RPMI7951 (cell line): ENCODE data around the gene COL6A1. TPM values are rescaled to one million over a fixed set of nuclear protein-coding genes. Genes with fewer than 3 reads are reported as not detected.
A peak's percentile ranks its signal among the peaks of the same experiment; 100 is the strongest.
"Not testable (repeated sequence)": the region's sequence is repeated elsewhere in the genome, so short reads cannot be mapped to it uniquely, and the experiment has no call there.

Experiments
- DNase-seq: peaks from one replicate; pipeline ENCODE4 v3.0.0-alpha.2; 2012; ENCODE audit warnings: low read depth
- total RNA-seq: library from RNA; depleted of rRNA; stranded (reverse); fragments of >200 nt; shearing (Covaris generic); gene quantifications from 2 replicates; pipeline ENCODE4 v1.2.3, GENCODE V29; 2014

Gene COL6A1
- total RNA-seq, 1 experiment from 2014 or later: 760 TPM

DNA sequence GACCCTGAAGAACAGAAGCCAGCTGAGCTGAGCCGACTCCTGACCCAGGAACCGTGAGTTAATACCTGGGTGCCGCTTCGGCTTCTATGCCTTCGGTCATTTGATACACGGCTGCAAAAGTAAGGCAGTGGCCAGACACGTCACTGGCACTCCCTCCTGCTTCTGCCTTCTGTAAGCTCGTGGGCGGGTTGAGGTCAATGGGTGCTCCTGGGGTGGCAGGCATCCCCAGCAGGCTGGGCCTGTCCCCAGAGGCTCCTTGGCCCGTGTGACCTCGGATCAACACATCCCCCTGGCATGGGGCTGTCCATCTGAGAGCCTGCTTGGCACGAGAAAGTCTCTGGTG lies 35.7 kb upstream of the COL6A1 start:
- peak; percentile 31 for DNase-seq

GRCh38 chr21:45947296-45947695 lies 34.3 kb upstream of the COL6A1 start:
- DNase-seq: no peak

- no peak for DNase-seq
Measured at GRCh38 chr21:45947716-45948255, 33.8 kb upstream of the COL6A1 start.

DNA sequence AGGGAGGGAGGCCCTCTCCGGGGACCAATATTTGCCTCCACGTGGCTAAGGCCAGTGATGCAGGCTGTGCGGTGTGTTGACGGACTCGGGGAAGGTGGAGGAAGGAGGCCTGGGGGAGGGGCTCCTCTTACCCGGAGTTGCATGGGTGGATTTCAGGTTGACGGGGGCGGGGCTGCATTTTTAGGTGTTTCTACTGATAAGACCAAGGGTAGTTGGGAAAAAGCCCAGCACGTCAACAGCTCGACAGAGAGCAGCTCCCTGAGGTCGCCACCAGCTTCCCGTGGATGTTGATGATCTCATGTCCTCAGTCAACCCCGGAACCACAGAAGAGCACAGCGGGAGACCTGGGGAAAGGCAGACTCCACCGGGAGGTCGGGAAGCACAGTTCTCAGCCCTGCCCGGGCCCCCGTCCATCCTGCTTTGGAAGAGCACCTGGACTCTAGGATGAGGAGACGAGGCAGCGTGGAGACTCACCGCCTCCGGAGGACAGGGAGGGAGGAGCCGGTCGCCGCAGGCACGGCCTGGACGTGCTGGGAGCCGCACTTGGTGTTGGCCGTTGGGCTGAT lies 32.9 kb upstream of the COL6A1 start:
- peak; percentile 54 for DNase-seq

GRCh38 chr21:45949928-45950739 lies 31.4 kb upstream of the COL6A1 start:
- no peak for DNase-seq

- DNase-seq: peak; percentile 75
Measured at GRCh38 chr21:45950740-45951515, 30.6 kb upstream of the COL6A1 start.

- DNase-seq: no peak
Measured at GRCh38 chr21:45951676-45952075, 29.9 kb upstream of the COL6A1 start.

DNA sequence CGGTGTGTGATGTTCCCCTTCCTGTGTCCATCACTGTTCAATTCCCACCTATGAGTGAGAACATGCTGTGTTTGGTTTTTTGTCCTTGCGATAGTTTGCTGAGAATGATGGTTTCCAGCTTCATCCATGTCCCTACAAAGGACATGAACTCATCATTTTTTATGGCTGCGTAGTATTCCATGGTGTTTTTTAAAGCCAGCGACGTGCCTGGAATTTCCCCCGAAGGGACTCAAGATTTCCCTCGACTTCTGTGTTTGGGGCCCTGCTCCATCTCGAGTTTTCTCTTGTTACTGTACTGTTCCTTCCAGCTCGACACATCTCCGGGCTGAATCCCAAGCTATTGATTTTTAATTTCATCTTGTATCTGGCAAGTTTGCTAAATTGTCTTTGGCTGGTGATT lies 29.0 kb upstream of the COL6A1 start:
- not testable (repeated sequence) for DNase-seq

DNA sequence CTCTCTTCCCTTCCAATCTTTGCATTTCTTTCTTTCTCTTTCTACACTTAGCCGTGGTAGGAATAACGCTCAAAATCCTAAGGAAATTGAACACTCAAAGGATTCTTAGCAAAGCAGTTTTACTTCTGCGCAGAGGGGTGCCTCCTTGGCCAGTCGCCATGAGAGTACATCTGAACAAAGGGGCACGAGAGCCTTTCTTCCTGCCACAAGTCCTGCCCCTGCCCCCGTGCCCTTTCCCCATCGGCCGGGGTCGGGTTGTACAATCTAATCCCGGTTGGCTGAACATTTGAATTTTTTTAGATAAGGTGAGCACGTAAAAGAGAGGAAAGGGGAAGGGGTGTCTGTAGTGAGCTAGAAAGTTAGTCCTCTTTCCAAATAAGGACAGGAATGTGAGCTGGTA lies 28.6 kb upstream of the COL6A1 start:
- DNase-seq: no peak

DNA sequence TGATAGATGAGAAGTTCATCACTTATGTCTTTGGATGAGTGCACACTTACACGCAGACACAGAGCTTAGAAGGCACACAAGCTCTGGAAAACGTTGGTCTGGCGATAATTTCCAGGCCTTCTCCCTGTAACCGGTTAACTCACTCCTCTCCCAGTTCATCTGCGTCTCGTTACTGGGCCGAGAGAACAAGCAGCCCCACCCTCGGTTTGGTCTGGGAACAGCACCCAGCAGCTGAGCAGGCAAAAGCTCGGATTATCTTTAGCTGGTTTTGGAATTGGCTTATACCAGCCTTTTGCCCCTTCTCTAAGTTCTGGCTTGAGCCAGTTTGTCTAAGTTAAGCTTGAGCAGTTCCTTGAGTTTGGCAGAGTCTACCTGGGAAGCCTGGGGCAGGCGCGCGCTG lies 27.3 kb upstream of the COL6A1 start:
- peak; percentile 45 for DNase-seq

DNA sequence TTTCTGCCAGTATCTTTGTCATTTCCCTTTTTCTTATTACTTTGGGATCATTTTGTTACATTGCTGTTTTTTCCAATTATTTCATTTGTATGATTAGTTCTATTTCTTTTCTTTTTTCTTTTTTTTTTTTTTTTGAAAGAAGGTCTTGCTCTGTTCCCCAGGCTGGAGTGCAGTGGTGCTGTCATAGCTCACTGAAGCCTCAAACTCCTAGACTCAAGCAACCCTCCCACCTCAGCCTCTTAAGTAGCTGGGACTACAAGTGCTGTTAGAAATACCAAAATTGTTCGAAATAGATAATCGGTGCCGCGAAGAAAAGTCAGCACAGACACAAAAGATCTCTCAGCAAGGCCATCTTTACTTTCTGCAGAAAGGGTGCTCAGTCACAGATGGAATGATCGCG lies 26.6 kb upstream of the COL6A1 start:
- DNase-seq: no peak

DNA sequence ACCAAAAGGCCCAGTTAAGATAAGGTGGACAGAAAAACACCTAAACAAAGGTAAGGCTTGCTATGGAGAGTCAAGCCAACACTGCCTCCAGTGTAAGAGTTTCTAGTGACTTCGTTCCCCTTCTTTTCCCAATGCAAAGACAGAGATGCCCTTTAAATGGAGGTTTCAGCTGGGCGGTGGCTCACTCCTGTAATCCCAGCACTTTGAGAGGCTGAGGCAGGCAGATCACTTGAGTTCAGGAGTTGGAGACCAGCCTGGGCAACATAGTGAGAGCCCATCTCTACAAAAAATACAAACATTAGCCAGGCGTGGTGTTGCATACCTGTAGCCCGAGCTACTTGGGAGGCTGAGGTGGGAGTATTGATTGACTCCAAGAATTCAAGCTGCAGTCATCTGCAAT lies 24.0 kb upstream of the COL6A1 start:
- DNase-seq: no peak

DNA sequence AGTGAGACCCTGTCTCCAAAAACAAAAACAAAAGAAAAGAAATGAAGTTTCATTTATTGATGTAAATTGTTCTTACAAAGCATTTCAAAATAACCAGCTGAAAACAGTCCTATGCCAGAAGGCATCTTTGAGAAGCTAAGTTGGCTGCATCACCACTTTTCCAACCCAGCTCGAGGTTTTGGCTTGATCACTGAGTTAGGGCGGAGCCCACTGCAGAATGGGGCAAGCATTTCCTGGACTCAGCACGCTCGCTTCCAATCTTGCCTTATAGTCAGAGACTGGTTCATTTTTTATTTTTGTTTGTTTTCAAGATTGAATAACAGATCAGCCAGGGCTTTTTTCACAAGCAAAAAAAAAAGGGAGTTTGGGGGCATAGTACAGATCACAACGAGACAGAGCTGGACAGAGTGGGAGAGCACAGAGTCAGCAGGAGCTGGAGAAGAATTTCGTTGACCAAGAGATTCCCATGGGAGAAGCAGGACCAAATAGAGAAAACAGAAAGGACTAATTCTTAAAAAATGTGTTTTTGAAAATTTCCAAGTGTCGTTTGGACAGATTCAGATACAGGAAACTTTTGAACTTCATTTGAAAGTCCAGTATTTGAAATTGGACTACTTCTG lies 23.5 kb upstream of the COL6A1 start:
- no peak for DNase-seq

GRCh38 chr21:45959182-45959581 lies 22.4 kb upstream of the COL6A1 start:
- no peak for DNase-seq

DNA sequence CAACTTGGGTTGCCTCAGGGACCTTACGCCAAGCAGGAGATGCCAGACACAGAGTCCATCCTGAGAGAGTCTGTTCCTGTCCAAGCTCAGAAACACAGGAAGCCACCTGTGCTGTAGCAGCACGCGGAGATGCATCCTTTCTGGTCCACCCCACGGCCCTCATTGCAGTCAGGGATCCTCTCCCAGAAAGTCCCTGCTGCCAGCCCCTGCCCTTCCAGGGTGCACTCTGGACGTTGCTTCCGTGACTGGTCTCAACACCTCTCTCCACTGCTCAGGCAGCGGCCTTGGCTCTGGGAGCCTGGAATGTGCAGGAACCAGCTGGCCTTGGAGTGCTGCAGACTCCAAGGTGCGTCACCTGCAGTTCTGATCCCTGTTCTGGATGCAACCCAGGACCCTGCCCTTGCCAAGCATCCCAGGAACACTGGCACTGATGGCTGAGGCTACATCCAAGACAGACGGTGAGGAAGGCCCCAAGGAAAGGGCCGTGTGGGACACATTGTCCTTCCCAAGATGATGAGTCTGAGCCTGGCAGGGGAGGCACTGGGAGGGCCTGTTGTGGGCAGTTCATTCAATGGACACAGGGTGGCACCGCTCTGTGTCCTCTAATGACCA lies 21.7 kb upstream of the COL6A1 start:
- no peak for DNase-seq

DNA sequence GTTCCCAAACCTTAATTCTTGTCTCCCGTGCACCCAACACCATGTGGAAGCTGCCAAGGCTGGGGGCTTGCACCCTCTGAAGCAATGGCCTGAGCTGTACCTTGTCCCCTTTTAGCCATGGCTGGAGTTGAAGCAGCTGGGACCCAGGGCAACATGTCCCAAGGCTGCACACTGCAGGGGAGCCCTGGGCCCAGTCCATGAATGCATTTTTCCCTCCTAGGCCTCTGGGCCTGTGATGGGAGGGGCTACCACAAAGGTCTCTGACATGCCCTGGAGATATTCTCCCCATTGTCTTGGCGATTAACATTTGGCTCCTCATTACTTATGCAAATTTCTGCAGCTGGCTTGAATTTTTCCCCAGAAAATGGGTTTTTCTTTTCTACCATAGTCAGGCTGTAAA lies 20.2 kb upstream of the COL6A1 start:
- not testable (repeated sequence) for DNase-seq

- DNase-seq: no peak
Measured at GRCh38 chr21:45962531-45963231, 18.9 kb upstream of the COL6A1 start.

GRCh38 chr21:45963232-45963570 lies 18.4 kb upstream of the COL6A1 start:
- no peak for DNase-seq

GRCh38 chr21:45964649-45965048 lies 16.9 kb upstream of the COL6A1 start:
- no peak for DNase-seq

- DNase-seq: no peak
Measured at GRCh38 chr21:45965084-45965809, 16.3 kb upstream of the COL6A1 start.
